ENCODE data around the gene ARHGAP26. TPM values are rescaled to one million over a fixed set of nuclear protein-coding genes. Genes with fewer than 3 reads are reported as not detected.

ARHGAP26 gene
- total RNA-seq, 1 experiment from 2014 or later: 39.8 TPM

DNA sequence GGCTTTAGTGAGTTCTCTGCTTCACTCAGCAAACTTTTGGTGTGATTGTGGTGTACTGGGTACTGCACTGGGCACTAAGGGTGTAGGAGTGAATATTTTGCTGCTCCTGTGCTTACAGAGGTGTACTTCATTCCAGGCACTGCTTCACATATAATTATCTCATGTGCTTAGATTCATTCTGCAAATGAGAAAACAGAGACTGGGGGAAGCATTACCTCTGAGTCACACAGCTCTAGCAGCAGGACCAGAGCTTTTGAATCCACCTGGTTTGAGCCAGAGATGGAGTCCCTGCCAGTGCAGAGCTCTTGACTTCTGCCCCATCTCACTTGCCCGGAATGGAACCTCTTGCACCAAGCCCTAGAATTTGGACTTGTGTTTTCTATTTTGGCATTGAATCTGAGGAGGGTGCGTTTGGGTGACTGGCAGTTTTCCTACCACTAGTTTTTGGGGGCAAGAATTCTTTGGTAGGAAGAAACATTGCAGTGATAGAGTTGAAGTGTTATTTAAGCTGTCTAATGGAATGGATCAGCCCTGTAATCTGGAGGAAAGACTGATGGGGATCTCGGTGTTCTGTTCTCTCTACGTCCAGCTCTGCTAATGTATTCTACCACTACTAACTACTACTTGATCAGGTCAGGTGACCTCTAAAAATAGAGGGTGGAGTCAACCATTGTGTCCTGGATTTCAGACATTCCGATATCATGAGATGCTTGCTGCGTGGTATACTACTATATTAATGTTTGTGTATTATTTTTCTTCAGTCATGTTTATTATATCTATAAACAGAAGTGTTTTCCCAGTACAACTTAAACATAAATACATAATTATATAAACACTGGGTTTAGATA is 2.5 kb downstream of the ARHGAP26 start:
- Histone ChIP-seq H3K27ac (ENCODE audit: low read length) (no peak overlapping the region), H3K9ac (ENCODE audit: low read length) (no peak overlapping the region), H3K4me2 (ENCODE audit: low read depth, low read length, poor library complexity, severe bottlenecking) (no peak overlapping the region), H3K9me2 (replicated peaks; ENCODE audit: insufficient read depth, low read length) (no peaks in the 10 kb centered on the region), H3K9me3 (ENCODE audit: low read length) (no peaks in the 10 kb centered on the region), H4K20me1 (ENCODE audit: insufficient read depth, low read depth, low read length) (0 out of 2 replicates have a peak, but pooled peaks cover 3% of the 10 kb centered on the region), H3K79me2 (ENCODE audit: low read length) (no peaks in the 10 kb centered on the region), H3K4me1 (ENCODE audit: low read length) (peaks cover 18% of the 10 kb centered on the region), H3K36me3 (ENCODE audit: insufficient read depth, low read length) (no peaks in the 10 kb centered on the region), H3K27me3 (ENCODE audit: low read length) (peaks cover 4% of the 10 kb centered on the region), H2AFZ (ENCODE audit: low read length) (no peak overlapping the region), H3K4me3 (ENCODE audit: low read length) (no peak overlapping the region)
- no peak for DNase-seq

DNA sequence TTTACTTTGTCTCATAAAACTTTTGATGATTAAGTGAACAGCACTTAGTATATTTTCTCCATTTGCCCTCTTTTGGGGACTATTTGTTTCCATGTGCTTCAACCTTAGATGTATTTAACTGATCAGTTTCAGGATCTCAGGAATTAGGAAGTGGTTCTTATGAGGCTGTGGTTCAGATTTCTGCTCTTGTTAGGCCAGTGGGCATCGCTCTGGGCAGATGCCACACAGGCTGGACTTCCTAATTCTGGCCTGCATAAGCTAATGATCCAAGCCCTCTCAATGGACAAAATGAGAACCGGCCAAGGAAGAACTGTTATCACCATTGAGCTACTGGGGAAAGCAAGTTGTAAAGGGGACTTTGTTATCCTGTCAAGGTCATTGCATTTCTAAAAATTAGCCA is 6.9 kb downstream of the ARHGAP26 start:
- H3K36me3 ChIP-seq (ENCODE audit: insufficient read depth, low read length): no peaks in the 10 kb centered on the region
- H3K4me2 ChIP-seq (ENCODE audit: low read depth, low read length, poor library complexity, severe bottlenecking): no peak overlapping the region
- no peaks in the 10 kb centered on the region for H4K20me1 ChIP-seq (ENCODE audit: insufficient read depth, low read depth, low read length)
- H3K9ac ChIP-seq (ENCODE audit: low read length): no peak overlapping the region
- no peak for DNase-seq
- no peaks in the 10 kb centered on the region for H3K4me1 ChIP-seq (ENCODE audit: low read length)
- no peaks in the 10 kb centered on the region for H3K9me3 ChIP-seq (ENCODE audit: low read length)
- no peak overlapping the region for H3K4me3 ChIP-seq (ENCODE audit: low read length)
- H2AFZ ChIP-seq (ENCODE audit: low read length): no peak overlapping the region
- peaks cover 4% of the 10 kb centered on the region; the same call in 1 of the 2 replicates for H3K27me3 ChIP-seq (ENCODE audit: low read length)
- no peaks in the 10 kb centered on the region for H3K9me2 ChIP-seq (replicated peaks; ENCODE audit: insufficient read depth, low read length)
- no peaks in the 10 kb centered on the region for H3K79me2 ChIP-seq (ENCODE audit: low read length)
- H3K27ac ChIP-seq (ENCODE audit: low read length): no peak overlapping the region

DNA sequence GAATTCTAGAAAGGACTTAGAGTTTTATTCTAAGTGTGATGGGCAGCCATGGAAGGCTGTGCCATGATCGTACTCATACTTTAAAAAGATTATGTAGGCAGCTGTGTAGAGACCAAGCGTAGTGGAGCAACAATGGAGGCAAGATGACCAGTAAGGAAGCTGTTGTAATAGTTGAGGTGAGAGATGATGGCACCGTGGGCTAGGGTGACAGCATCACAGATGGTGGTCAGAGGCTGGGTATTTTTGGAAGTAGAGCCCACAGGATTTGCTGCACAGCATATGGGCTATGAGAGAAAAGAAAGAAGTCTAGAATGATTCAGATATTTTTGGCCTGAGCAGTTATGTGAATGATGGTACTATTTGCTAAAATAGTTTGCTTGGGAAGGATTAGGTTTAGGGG is 7.7 kb downstream of the ARHGAP26 start:
- H3K79me2 ChIP-seq (ENCODE audit: low read length): no peaks in the 10 kb centered on the region

DNA sequence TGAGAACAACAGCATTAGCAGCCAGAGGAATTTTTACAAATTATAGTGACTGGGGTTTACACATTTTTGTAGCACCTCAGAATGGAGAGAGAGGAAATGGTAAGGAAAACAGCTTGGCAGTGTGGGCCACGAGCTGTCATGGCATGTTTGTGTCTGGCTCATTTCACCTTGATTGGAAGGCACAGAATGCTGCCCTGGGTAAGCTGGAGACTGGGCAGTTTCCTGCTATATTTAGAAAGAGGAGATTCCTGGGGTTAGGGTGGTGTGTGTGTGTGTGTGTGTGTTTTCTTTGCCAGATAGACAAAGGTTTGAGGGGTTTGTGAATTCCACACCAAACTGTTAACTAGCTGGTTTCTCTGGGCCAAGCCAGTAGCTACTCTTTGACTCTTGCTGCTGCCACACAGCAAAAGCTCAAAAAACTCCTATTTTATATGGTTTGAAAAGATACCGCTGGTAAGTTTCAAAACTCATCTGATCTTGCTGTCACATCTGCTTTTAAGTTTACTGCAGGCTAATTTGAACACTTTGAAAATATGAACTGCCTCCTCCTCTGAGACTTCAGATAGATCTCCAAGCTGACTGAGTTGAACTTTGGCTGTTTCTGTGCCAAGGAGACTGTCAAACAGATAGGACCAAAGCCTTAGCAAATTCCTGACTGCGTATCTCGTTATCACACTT is 9.1 kb downstream of the ARHGAP26 start:
- Histone ChIP-seq H3K36me3 (ENCODE audit: insufficient read depth, low read length) (no peaks in the 10 kb centered on the region), H3K4me3 (ENCODE audit: low read length) (no peak overlapping the region), H3K27me3 (ENCODE audit: low read length) (peaks cover 4% of the 10 kb centered on the region; the same call in 1 of the 2 replicates), H4K20me1 (ENCODE audit: insufficient read depth, low read depth, low read length) (no peaks in the 10 kb centered on the region), H3K9me3 (ENCODE audit: low read length) (no peaks in the 10 kb centered on the region), H3K9ac (ENCODE audit: low read length) (no peak overlapping the region), H3K4me2 (ENCODE audit: low read depth, low read length, poor library complexity, severe bottlenecking) (no peak overlapping the region), H3K27ac (ENCODE audit: low read length) (no peak overlapping the region), H3K79me2 (ENCODE audit: low read length) (no peaks in the 10 kb centered on the region), H3K4me1 (ENCODE audit: low read length) (no peaks in the 10 kb centered on the region), H3K9me2 (replicated peaks; ENCODE audit: insufficient read depth, low read length) (no peaks in the 10 kb centered on the region), H2AFZ (ENCODE audit: low read length) (no peak overlapping the region)
- no peak for DNase-seq

More for the DNA sequence above, 7.7 kb downstream of the ARHGAP26 start:
- H3K36me3 ChIP-seq (ENCODE audit: insufficient read depth, low read length): no peaks in the 10 kb centered on the region
- no peak for DNase-seq
- H3K27ac ChIP-seq (ENCODE audit: low read length): no peak overlapping the region
- no peaks in the 10 kb centered on the region for H3K9me3 ChIP-seq (ENCODE audit: low read length)
- H4K20me1 ChIP-seq (ENCODE audit: insufficient read depth, low read depth, low read length): no peaks in the 10 kb centered on the region
- no peak overlapping the region for H3K4me2 ChIP-seq (ENCODE audit: low read depth, low read length, poor library complexity, severe bottlenecking)
- no peaks in the 10 kb centered on the region for H3K9me2 ChIP-seq (replicated peaks; ENCODE audit: insufficient read depth, low read length)
- no peak overlapping the region for H3K4me3 ChIP-seq (ENCODE audit: low read length)
- H3K27me3 ChIP-seq (ENCODE audit: low read length): peaks cover 4% of the 10 kb centered on the region; the same call in 1 of the 2 replicates
- H2AFZ ChIP-seq (ENCODE audit: low read length): no peak overlapping the region
- no peaks in the 10 kb centered on the region for H3K4me1 ChIP-seq (ENCODE audit: low read length)
- no peak overlapping the region for H3K9ac ChIP-seq (ENCODE audit: low read length)

DNA sequence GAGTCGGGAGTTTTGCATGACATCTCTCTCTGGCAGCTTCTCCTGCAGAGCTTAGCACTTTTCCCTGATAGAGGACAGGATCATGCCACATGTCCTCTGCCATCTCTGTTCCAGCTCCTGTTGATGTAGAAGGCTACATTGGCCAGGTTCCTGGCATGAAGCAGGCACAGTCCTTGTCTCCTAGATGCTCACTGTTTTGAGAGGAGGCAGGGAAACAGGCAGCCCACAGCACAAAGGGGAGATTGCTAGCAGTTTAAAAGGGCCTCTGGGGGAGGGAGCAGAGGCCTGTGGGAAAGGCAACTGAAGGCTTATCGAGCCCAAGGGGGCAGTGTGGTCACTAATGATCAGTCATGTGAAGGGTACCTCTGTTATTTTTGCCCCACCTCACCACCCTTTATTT is 10.7 kb downstream of the ARHGAP26 start:
- H3K9me2 ChIP-seq (replicated peaks; ENCODE audit: insufficient read depth, low read length): no peaks in the 10 kb centered on the region
- no peak overlapping the region for H3K27ac ChIP-seq (ENCODE audit: low read length)
- 0 out of 2 replicates have a peak, but pooled peaks cover 5% of the 10 kb centered on the region for H4K20me1 ChIP-seq (ENCODE audit: insufficient read depth, low read depth, low read length)
- H2AFZ ChIP-seq (ENCODE audit: low read length): no peak overlapping the region
- DNase-seq: no peak
- H3K27me3 ChIP-seq (ENCODE audit: low read length): peaks cover 4% of the 10 kb centered on the region; the same call in 1 of the 2 replicates
- H3K4me3 ChIP-seq (ENCODE audit: low read length): no peak overlapping the region
- H3K4me1 ChIP-seq (ENCODE audit: low read length): no peaks in the 10 kb centered on the region
- H3K4me2 ChIP-seq (ENCODE audit: low read depth, low read length, poor library complexity, severe bottlenecking): no peak overlapping the region
- H3K79me2 ChIP-seq (ENCODE audit: low read length): no peaks in the 10 kb centered on the region
- no peaks in the 10 kb centered on the region for H3K36me3 ChIP-seq (ENCODE audit: insufficient read depth, low read length)
- H3K9ac ChIP-seq (ENCODE audit: low read length): no peak overlapping the region
- H3K9me3 ChIP-seq (ENCODE audit: low read length): no peaks in the 10 kb centered on the region

DNA sequence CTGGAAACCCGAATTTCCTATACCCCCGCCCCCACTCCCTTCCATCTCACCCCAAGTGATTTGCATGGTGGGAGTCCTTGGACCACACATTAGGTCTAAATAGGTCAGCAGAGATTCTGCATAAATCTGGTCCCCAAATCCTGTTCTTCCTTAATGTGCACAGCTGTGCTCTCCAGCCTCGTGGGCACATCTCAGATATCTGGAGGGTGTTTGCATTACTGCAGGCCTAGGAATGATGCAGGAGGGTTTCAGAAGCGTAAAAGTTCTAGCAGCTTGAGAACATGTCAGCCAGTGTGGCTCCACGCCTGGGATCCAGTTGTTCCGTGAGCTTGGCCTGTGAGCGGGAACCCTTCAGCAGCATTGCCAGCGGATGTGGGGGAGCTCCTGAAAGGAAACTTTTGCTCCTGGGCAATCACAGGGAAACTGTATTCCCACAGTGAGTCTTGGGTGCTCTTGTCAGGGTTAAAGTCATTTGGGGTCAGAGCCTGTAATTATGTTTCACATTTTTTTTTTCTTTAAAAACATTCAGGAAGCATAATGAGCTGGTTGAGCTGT is 12.9 kb downstream of the ARHGAP26 start:
- H2AFZ ChIP-seq (ENCODE audit: low read length): no peak overlapping the region
- DNase-seq: no peak
- H4K20me1 ChIP-seq (ENCODE audit: insufficient read depth, low read depth, low read length): 0 out of 2 replicates have a peak, but pooled peaks cover 5% of the 10 kb centered on the region
- no peaks in the 10 kb centered on the region for H3K27me3 ChIP-seq (ENCODE audit: low read length)
- H3K79me2 ChIP-seq (ENCODE audit: low read length): no peaks in the 10 kb centered on the region
- no peak overlapping the region for H3K9ac ChIP-seq (ENCODE audit: low read length)
- H3K4me2 ChIP-seq (ENCODE audit: low read depth, low read length, poor library complexity, severe bottlenecking): no peak overlapping the region
- H3K4me3 ChIP-seq (ENCODE audit: low read length): no peak overlapping the region
- H3K4me1 ChIP-seq (ENCODE audit: low read length): no peaks in the 10 kb centered on the region
- no peak overlapping the region for H3K27ac ChIP-seq (ENCODE audit: low read length)
- H3K9me3 ChIP-seq (ENCODE audit: low read length): no peaks in the 10 kb centered on the region
- H3K9me2 ChIP-seq (replicated peaks; ENCODE audit: insufficient read depth, low read length): no peaks in the 10 kb centered on the region
- H3K36me3 ChIP-seq (ENCODE audit: insufficient read depth, low read length): no peaks in the 10 kb centered on the region

DNA sequence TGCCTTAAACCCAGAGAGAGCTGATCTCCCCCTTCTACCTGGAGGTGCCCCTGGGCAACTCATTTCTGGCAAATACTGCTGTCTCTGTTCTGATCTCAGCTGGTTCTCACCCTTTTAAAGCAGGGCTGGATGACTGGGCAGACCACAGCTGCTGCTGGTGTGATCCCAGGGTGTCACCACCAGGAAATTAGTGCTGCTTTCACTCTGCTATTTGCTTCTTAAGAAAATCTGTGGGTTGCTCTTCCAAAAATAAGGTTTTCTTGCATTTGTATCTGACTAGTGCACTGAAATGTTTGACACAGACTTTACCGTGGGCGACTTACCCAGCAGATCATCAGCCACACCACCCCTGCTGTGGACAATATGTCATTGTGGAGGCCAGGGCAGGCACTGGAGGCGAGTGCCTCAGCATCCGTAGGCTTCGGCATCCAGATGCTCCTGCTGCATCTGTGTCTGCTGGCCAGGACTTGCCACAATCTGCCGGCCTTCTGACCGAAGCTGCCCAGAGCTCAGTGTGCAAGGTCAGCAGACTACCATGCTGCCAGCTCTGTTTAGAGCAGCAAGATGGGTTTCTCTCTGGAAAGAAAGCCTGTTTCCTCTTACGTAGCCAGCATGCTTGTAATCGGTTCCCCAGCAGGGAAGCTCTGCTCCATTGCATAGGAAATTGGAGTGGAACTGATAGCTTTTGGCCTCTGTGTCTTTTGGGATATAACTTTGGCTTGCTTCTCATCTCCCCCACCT is 13.6 kb downstream of the ARHGAP26 start:
- Histone ChIP-seq H4K20me1 (ENCODE audit: insufficient read depth, low read depth, low read length) (0 out of 2 replicates have a peak, but pooled peaks cover 5% of the 10 kb centered on the region), H3K36me3 (ENCODE audit: insufficient read depth, low read length) (no peaks in the 10 kb centered on the region), H3K9me2 (replicated peaks; ENCODE audit: insufficient read depth, low read length) (no peaks in the 10 kb centered on the region), H3K9ac (ENCODE audit: low read length) (no peak overlapping the region), H3K27me3 (ENCODE audit: low read length) (no peaks in the 10 kb centered on the region), H3K4me2 (ENCODE audit: low read depth, low read length, poor library complexity, severe bottlenecking) (no peak overlapping the region), H3K4me3 (ENCODE audit: low read length) (no peak overlapping the region), H3K4me1 (ENCODE audit: low read length) (no peaks in the 10 kb centered on the region), H3K27ac (ENCODE audit: low read length) (no peak overlapping the region), H2AFZ (ENCODE audit: low read length) (no peak overlapping the region), H3K9me3 (ENCODE audit: low read length) (no peaks in the 10 kb centered on the region), H3K79me2 (ENCODE audit: low read length) (no peaks in the 10 kb centered on the region)
- DNase-seq: no peak

All from Karpas-422 (cell line).